Endothelial cell of hepatic sinusoid (primary cell): ENCODE measurements around the gene NOTCH3.

Experiments
- in situ Hi-C: cut with HindIII; loops from 2 replicates; pipeline ENCODE4 v1.10.0; 2017; ENCODE audit warnings: low sequenced_read_pairs

NOTCH3 gene

DNA sequence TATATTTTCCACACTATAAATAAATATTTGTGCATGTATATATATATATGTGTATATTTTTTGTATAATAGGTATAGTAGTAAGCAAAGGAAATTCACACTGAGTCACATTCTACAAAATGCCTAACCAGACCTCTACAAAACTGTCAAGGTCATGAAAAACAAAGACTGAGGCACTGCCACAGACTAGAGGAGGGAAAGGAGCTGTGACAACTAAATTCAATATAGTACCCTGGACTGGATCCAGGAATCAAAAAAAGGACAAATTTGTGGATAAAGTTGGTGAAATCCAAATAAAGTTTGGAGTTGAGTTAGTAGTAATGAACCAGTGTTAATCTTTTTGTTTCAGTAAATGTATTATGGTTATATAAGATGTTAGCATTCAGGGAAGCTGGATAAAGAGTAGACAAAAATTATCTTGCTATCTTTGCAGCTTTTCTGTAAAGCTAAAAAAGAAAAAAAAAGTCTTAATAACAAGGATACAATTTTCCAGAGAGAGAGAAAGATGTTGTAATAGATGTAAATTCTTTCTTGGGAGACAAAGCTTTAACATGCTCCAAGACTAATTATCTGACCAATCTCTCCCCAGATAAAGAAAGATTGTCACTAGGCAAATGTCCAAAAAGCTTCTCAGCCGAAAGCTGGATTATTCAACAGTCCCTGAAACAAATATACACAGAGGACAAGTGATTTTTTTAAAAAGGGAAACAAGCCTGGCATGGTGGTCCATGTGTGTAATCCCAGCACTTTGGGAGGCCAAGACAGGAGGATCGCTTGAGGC is 74.5 kb downstream of the NOTCH3 start:
- in situ Hi-C loops = loop anchor here (10.0 kb wide), 1 partner anchor 228 kb away; no protein-coding TSS in a partner anchor

DNA sequence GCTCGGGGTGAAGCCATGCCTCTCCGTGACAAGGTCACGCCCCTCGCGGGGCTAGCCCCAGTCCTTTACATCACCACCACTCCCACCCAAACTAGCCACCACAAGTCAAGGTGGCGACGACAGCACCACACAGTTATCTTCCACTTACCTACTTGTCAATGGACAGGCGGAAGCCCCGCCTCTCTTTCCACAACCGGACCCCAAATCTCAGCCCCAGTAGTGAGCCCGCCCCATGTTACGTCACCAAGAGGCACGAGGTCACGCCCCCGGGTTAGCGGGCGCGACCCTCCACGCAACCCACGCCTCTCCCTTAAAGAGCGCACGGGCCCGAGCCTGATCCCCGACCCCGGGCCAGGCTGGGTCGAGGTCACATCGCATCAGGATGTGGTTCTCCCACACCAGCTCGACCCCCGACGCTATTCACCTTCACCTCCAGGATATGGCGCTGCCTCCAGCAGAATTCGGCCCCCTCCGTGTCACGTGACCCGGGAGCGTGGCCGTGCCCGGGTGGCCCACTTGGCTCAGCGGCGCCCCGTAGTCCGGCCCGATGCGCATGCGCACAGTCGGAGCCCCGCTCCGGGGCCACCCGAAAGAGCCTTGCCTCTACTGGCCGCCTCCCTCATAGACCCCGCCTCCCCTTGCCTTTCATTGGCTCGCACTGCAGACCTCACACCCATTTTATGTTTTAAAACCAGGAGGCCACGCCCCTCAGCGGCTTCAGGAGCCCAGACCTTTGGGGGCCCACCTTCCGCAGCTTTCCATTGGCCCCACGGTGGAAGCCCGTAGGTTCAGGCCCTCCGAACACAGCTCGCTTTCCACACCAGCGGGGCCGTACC is 75.3 kb downstream of the NOTCH3 start:
- in situ Hi-C loops = loop anchor here (10.0 kb wide), 1 partner anchor 229 kb away; no protein-coding TSS in a partner anchor

DNA sequence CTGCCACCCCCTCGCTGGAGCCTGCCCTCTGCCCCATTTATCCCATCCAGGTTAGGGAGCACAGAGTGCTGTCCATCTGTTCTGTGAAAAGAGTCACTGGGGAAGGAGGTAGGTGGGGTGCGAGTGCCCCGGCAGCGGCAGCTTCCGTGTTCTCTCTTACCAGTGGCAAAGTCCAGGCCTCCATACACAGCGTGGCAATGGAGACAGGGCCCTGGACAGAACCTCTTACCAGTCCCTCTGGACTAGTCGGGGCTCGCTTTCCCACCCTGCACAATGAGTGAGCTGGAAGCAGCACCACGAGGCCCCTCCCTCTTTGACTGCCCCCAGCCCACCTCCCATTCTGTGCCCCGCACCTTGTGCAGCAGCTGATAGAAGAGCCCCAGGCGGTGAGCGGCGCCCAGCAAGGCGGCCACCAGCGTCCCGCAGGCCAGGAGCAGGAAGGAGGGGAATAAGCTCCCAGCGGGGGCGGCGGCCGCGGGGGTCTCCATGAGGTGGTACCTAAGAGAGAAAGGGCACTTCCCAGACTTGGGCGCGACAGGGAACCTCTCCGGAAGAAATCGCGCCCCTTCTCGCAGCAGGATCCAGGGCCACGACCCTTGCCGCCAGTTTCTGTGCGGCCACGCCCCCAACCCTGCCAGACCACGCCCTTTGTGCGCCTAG is 76.1 kb downstream of the NOTCH3 start:
- in situ Hi-C loops = loop anchor here (10.0 kb wide), 1 partner anchor 230 kb away; no protein-coding TSS in a partner anchor

GRCh38 chr19:15123900-15124299 is 76.9 kb downstream of the NOTCH3 start:
- in situ Hi-C loops = loop anchor here (10.0 kb wide), 1 partner anchor 231 kb away; no protein-coding TSS in a partner anchor

DNA sequence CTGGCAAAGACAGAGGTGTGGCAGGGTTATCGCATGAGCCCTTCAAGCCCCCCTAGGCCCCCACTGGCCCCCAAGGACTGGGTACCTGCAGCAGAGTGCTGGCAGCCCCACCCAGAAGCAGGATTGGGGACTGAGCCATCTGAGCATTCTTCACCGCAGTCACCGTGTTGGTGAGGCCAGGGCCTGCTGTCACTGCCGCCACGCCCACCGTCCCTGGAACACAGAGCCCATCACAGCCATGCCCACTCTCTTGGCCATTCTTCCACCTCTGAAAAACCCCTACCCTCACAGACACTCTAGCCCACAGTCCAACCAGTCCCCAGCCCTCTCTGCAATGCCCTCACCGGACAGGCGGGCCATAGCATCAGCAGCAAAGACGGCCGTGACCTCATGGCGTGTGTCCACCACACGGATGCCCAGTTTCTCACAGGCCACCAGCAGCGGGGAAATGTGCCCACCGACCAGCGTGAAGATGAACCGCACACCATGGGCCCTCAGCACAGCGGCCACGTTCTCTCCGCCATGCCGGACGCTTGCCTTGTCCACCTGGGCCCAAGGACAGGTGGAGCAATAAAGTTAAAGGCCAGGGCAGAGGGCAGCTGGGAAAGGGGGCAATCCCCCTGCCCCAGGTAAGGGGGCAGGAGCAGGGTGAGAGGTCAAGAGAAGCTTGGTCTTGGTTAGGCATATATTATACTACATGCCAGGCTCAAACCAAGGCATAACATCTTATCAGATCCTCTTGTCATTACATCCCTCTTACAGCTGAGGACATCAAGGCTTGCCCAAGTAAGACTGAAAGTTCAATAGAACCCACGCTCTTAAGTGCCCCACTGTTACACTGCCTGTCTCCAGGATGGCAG is 77.5 kb downstream of the NOTCH3 start:
- in situ Hi-C loops = loop anchor here (10.0 kb wide), 1 partner anchor 232 kb away; no protein-coding TSS in a partner anchor

DNA sequence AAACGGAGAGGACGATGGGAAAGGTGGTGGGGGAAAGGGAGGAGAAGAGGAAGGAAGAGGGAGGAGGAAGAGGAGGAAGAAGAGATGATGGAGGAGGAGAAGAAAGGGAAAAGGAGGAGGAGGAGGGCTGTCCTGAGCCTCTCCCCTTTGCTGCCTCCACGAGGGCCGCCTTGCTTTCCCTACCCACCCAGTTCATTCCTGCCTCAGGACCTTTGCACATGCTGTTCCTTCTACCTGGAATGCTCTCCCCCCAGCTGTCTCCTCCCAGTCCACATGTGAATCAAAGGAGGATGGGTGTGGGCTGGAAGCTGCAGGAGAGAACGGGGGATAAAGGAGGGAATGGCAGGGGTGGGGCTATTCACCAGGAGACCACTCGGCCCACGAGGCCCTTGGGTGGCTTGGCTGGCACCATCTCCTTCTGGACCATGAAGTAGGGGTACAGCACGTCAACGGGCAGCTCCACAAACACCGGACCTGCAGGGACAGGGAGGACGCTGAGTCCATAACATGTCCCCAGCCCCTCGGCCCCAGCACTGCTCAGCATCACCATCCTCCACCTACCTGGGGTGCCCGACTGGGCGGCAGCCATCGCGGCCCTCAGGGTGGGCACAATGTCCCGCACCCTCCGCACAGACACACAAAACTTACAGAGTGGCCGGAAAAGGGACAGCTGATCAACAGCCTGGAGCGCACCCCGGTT is 78.3 kb downstream of the NOTCH3 start:
- in situ Hi-C loops = loop anchor here (10.0 kb wide), 1 partner anchor 232 kb away; no protein-coding TSS in a partner anchor

GRCh38 chr19:15120135-15121026 is 80.4 kb downstream of the NOTCH3 start:
- in situ Hi-C loops = loop anchor here (10.0 kb wide), 1 partner anchor 234 kb away; no protein-coding TSS in a partner anchor

DNA sequence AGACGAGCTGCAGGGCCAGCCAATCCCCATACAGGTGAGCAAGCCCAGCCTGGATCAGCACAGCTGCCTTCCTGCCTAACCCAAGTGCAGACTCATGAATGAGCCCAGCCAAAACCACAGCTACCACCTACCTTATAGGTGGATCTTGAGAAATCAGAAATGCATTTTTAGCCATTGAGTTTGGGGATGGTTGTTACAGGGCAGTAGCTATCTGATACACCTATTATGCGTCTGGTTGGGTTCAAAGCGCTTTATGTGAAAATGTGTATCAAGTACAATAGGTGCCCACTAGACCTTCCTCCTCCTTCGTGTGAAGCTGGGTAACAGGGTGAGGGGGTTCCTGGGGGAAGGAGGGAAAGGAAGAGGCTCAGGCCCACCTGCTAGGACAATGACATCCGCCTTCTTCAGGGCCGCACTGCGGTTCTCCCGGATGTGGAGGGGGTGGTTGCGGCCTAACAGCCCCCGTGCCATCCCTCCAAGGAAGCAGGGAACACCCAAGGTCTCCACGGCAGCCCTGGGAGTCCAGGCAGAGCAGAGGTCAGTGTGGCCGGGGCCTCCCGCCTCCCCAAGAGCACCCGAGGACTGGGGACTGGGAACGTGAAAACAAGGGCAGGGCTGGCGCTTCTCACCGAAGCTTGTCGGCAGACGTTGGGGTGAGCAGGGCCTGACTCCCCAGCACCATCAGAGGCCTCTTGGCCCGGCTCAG is 81.9 kb downstream of the NOTCH3 start:
- in situ Hi-C loops = no loop called here

DNA sequence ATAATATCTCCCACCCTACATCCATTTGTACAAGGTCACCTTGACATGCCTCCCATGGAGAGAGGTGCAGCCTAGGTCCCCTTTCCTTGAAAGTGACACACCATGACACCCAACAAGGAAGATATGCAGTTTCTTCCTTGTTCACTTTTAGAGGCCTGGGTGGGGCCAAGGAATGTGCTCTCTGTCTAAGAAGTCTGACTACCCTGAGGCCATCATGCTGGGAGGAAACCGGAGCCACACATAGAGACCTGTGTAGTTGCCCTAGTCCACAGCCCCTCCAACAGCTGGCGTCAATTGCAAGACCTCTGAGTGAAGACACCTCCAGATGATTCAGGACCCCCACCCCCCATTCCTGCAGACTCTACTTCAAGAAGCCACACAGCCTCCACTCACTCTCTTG is 82.5 kb downstream of the NOTCH3 start:
- in situ Hi-C loops = no loop called here

GRCh38 chr19:15116856-15117255 is 83.9 kb downstream of the NOTCH3 start:
- in situ Hi-C loops = no loop called here

DNA sequence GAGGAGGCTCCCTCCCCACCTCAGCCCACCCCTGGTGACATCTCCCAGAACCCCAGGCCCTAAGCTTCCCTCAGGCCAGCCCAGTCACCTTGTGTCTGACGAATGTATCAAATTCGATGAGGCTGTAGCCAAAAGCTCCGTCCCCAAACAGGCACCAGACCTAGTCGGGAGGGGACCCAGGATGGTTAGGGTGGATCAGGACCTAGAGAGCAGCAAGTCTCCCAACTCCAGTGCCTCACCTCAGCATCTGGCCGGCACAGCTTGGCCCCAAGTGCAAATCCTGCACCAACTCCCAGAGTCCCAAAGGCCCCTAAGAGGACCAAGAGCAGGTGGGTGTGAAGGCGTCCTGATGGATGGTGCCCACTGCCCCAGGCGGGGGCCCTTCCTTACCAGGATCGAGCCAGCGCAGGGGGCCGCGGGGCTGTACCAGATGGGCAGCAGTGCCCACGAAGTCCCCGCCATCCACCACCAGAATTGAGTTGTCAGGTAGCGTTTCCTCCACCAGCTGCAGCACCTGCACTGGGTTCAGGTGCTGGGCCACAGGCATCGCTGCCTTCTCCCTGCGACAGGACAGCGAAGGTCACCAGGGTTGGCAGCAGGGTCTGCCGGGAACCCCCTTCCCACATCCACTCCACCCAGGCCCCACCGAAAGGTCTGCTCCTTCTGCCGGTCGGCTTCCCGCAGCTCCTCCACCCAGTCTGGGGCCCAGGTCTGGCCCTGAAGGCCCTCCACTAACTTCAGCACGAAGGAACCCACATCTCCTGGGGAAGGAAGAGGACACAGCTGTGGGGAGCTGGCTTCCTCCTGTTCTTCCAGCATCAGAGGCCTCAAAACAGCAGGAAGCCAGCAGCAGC is 84.8 kb downstream of the NOTCH3 start:
- in situ Hi-C loops = no loop called here

DNA sequence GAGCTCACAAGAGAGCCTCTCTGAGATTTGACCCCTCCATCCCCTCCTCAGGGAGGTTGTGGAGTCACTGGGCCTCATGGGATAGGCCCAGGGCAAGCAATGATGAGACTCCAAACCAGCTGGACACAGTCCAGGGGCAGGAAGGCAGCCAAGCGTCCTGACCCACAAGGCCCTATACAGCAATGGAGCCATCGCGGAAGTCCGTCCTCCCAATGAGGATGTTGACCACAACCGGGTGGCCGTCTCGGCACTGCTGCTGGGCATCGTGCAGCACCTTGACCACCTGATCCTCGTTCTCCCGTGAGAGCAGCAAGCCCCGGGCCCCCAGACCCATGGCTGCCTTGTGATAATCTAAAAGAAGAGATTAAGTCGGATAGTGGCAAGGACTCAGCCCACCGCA is 85.7 kb downstream of the NOTCH3 start:
- in situ Hi-C loops = no loop called here

- in situ Hi-C loops = no loop called here
These were observed 86.6 kb downstream of the NOTCH3 start for GRCh38 chr19:15114153-15114540.

GRCh38 chr19:15113245-15114152 is 87.3 kb downstream of the NOTCH3 start:
- in situ Hi-C loops = no loop called here

DNA sequence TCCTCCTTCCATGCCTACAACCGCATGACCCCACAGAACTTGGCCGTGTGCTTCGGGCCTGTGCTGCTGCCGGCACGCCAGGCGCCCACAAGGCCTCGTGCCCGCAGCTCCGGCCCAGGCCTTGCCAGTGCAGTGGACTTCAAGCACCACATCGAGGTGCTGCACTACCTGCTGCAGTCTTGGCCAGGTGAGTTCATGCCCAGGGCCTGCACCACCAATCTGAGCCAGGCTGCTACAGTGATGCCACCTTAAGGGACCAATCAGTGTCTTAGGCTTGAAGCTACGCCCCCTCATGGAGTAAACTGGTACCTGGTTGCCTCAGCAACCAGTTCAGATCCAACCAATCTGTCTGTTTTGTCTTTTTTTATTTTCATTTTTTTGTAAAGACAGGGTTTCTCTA is 88.4 kb downstream of the NOTCH3 start:
- in situ Hi-C loops = no loop called here

- in situ Hi-C loops = no loop called here
These were observed 89.0 kb downstream of the NOTCH3 start for GRCh38 chr19:15111758-15112157.
